GM23338 (cell line): ENCODE data around the gene CNTNAP2. TPM values are rescaled to one million over a fixed set of nuclear protein-coding genes. Genes with fewer than 3 reads are reported as not detected.

ENCODE experiments used
- ATAC-seq: fragments of 200-7000 bp; cut with Tn5 transposase; 3 replicates; pipeline ENCODE4 v1.9.1; 2020
- DNase-seq: peaks from one replicate; pipeline ENCODE4 v3.0.0-alpha.2; 2015; ENCODE audit warnings: low spot score
- H2AFZ ChIP-seq: fragments of 200-600 bp; sonication (generic); 2 replicates; pipeline ENCODE4 v1.8.0; 2016; ENCODE audit warnings: antibody characterized with exemption, mild to moderate bottlenecking, moderate library complexity
- H3F3A ChIP-seq: fragments of 200-600 bp; sonication (generic); replicated peaks from 2 replicates; pipeline ENCODE4 v1.8.0; 2017; ENCODE audit warnings: antibody characterized with exemption, mixed run types, low read depth
- H3K27ac ChIP-seq: fragments of 200-600 bp; sonication (generic); 2 replicates; pipeline ENCODE4 v1.6.1; 2016; ENCODE audit warnings: low read depth
- H3K27me3 ChIP-seq: fragments of 200-600 bp; sonication (generic); 2 replicates; pipeline ENCODE4 v1.8.0; 2016; ENCODE audit warnings: mild to moderate bottlenecking, mixed run types, moderate library complexity; ENCODE audit not compliant: insufficient read depth
- H3K36me3 ChIP-seq: fragments of 200-600 bp; sonication (generic); 2 replicates; pipeline ENCODE4 v1.8.0; 2016; ENCODE audit warnings: mild to moderate bottlenecking; ENCODE audit not compliant: insufficient read depth
- H3K4me1 ChIP-seq: fragments of 200-600 bp; sonication (generic); 2 replicates; pipeline ENCODE4 v1.8.0; 2016; ENCODE audit warnings: mild to moderate bottlenecking, moderate library complexity; ENCODE audit not compliant: insufficient read depth
- H3K4me2 ChIP-seq: fragments of 200-600 bp; sonication (generic); 2 replicates; pipeline ENCODE4 v1.7.1; 2017; ENCODE audit warnings: mixed run types
- H3K4me3 ChIP-seq: fragments of 200-600 bp; sonication (generic); 2 replicates; pipeline ENCODE4 v1.6.1; 2016; ENCODE audit warnings: mixed run types
- H3K79me2 ChIP-seq: fragments of 200-600 bp; sonication (generic); replicated peaks from 2 replicates; pipeline ENCODE4 v1.8.0; 2017; ENCODE audit warnings: mild to moderate bottlenecking; ENCODE audit not compliant: insufficient read depth
- H3K9me2 ChIP-seq: fragments of 200-600 bp; sonication (generic); 2 replicates; pipeline ENCODE4 v1.8.0; 2017; ENCODE audit not compliant: insufficient read depth
- H4K20me1 ChIP-seq: fragments of 200-600 bp; sonication (generic); replicated peaks from 2 replicates; pipeline ENCODE4 v1.8.0; 2017; ENCODE audit warnings: mild to moderate bottlenecking; ENCODE audit not compliant: insufficient read depth
- H3K27ac Mint-ChIP-seq: 2 replicates; pipeline ENCODE4 v1.8.0; 2020; ENCODE audit warnings: inconsistent platforms, mild to moderate bottlenecking, moderate library complexity, mixed read lengths
- H3K27me3 Mint-ChIP-seq: 3 replicates; pipeline ENCODE4 v1.8.0; 2022; ENCODE audit warnings: low read depth, mild to moderate bottlenecking, moderate library complexity, mixed read lengths, inconsistent platforms; ENCODE audit not compliant: insufficient read depth, poor library complexity
- H3K36me3 Mint-ChIP-seq: 3 replicates; pipeline ENCODE4 v1.8.0; 2021; ENCODE audit warnings: low read depth, mild to moderate bottlenecking, inconsistent platforms, moderate library complexity, mixed read lengths
- H3K4me1 Mint-ChIP-seq: 3 replicates; pipeline ENCODE4 v1.8.0; 2020; ENCODE audit warnings: mild to moderate bottlenecking, inconsistent platforms, mixed read lengths
- H3K4me3 Mint-ChIP-seq: 3 replicates; pipeline ENCODE4 v1.8.0; 2021; ENCODE audit warnings: moderate library complexity, mild to moderate bottlenecking, inconsistent platforms, mixed read lengths
- H3K9me3 Mint-ChIP-seq: 3 replicates; pipeline ENCODE4 v1.8.0; 2020; ENCODE audit warnings: moderate library complexity, mild to moderate bottlenecking, inconsistent platforms, mixed read lengths
- CREB1 ChIP-seq: fragments of 250-450 bp; sonication (Bioruptor Pico); IDR thresholded peaks from 2 replicates; pipeline ENCODE4 v1.5.0; 2020; ENCODE audit warnings: low read depth, mild to moderate bottlenecking, moderate library complexity
- CTCF ChIP-seq, 2 experiments: fragments of 200-600 bp in 1 of 2; sonication (generic) in 1 of 2; conservative IDR thresholded peaks; 2 replicates each; pipeline versions ENCODE4 v1.5.1 to v1.6.1; 2016 to 2017; ENCODE audit warnings: antibody characterized with exemption in 2 of 2, low read depth in 2 of 2, mild to moderate bottlenecking in 2 of 2, moderate library complexity in 1 of 2
- ETS1 ChIP-seq: IDR thresholded peaks from 2 replicates; pipeline ENCODE4 v1.6.1; 2016; ENCODE audit warnings: antibody characterized with exemption
- EZH2 ChIP-seq: fragments of 200-600 bp; sonication (generic); IDR thresholded peaks from one replicate; pipeline ENCODE4 v1.8.0; 2017; ENCODE audit warnings: antibody characterized with exemption, mild to moderate bottlenecking, low read depth; ENCODE audit not compliant: unreplicated experiment
- EZH2phosphoT487 ChIP-seq: fragments of 200-600 bp; sonication (generic); IDR thresholded peaks from one replicate; pipeline ENCODE4 v1.8.1; 2018; ENCODE audit warnings: antibody characterized with exemption; ENCODE audit not compliant: unreplicated experiment
- JUNB ChIP-seq: IDR thresholded peaks from one replicate; pipeline ENCODE4 v1.6.1; 2016; ENCODE audit warnings: antibody characterized with exemption; ENCODE audit not compliant: unreplicated experiment
- NANOG ChIP-seq: IDR thresholded peaks from 2 replicates; pipeline ENCODE4 v1.6.1; 2016; ENCODE audit warnings: antibody characterized with exemption, borderline replicate concordance
- POLR2AphosphoS5 ChIP-seq: IDR thresholded peaks from 2 replicates; pipeline ENCODE4 v1.6.1; 2016; ENCODE audit warnings: antibody characterized with exemption, low read depth
- REST ChIP-seq: IDR thresholded peaks from one replicate; pipeline ENCODE4 v1.6.1; 2018; ENCODE audit warnings: antibody characterized with exemption; ENCODE audit not compliant: unreplicated experiment
- STAT1 ChIP-seq: IDR thresholded peaks from one replicate; pipeline ENCODE4 v1.6.1; 2016; ENCODE audit warnings: antibody characterized with exemption; ENCODE audit not compliant: unreplicated experiment
- ZNF114 ChIP-seq: fragments of 250-450 bp; sonication (Bioruptor Pico); IDR thresholded peaks from 2 replicates; pipeline ENCODE4 v1.5.0; 2020; ENCODE audit warnings: mild to moderate bottlenecking, moderate library complexity
- ZNF331 ChIP-seq: fragments of 250-450 bp; sonication (Bioruptor Pico); IDR thresholded peaks from 2 replicates; pipeline ENCODE4 v1.5.0; 2020; ENCODE audit warnings: low read depth, mild to moderate bottlenecking, moderate library complexity
- ZNF462 ChIP-seq: fragments of 250-450 bp; sonication (Bioruptor Pico); IDR thresholded peaks from 2 replicates; pipeline ENCODE4 v1.5.0; 2020; ENCODE audit warnings: mild to moderate bottlenecking, moderate library complexity
- polyA plus RNA-seq: library from polyadenylated mRNA; unstranded; fragments of >200 nt; fragmentation: Nextera tagmentation; extraction: Ambion mirVana; gene quantifications from 2 replicates; pipeline ENCODE4 v1.2.1, GENCODE V29; 2016
- total RNA-seq: library from RNA; depleted of rRNA; stranded (reverse); fragments of >200 nt; shearing (Covaris generic); gene quantifications from 2 replicates; pipeline ENCODE4 v1.2.3, GENCODE V29; 2014

CNTNAP2 gene
- total and polyA plus RNA-seq, 2 experiments from 2014 or later, result 38.2 to 61.3 TPM

GRCh38 chr7:147525325-147525724, 1408.7 kb downstream of the CNTNAP2 start:
- TF ChIP-seq EZH2phosphoT487 (no peak), EZH2 (no peak), ZNF331 (CRISPR knock-in tag) (no peak), CREB1 (CRISPR knock-in tag) (no peak), ZNF114 (CRISPR knock-in tag) (no peak), ETS1 (no peak), JUNB (no peak), POLR2AphosphoS5 (no peak), NANOG (no peak), STAT1 (no peak), ZNF462 (no peak), CTCF (conservative IDR thresholded peaks at IDR 0.05; ENCODE audit: low read depth in 2 of 2) (no peak), REST (no peak)
- Histone ChIP-seq H3K27me3 (no peaks in the 10 kb centered on the region), H2AFZ (no peak overlapping the region), H3K79me2 (no peaks in the 10 kb centered on the region), H3K4me3 (no peak overlapping the region), H3K27ac (no peak overlapping the region), H3K36me3 (no peaks in the 10 kb centered on the region), H3K9me2 (0 out of 2 replicates have a peak, but pooled peaks cover 5% of the 10 kb centered on the region), H4K20me1 (no peaks in the 10 kb centered on the region), H3F3A (no peaks in the 10 kb centered on the region), H3K4me1 (no peaks in the 10 kb centered on the region), H3K4me2 (no peak overlapping the region)
- Mint-ChIP-seq H3K27ac (no peak overlapping the region), H3K27me3 (peaks cover 5% of the 10 kb centered on the region), H3K4me3 (no peak overlapping the region), H3K36me3 (no peaks in the 10 kb centered on the region), H3K9me3 (peaks cover 12% of the 10 kb centered on the region; the same call in 2 of the 3 replicates), H3K4me1 (no peaks in the 10 kb centered on the region)
- DNase-seq, result no peak
- no peak for ATAC-seq
